Measurements from ENCODE around the gene CERS5.

The CERS5 gene

DNA sequence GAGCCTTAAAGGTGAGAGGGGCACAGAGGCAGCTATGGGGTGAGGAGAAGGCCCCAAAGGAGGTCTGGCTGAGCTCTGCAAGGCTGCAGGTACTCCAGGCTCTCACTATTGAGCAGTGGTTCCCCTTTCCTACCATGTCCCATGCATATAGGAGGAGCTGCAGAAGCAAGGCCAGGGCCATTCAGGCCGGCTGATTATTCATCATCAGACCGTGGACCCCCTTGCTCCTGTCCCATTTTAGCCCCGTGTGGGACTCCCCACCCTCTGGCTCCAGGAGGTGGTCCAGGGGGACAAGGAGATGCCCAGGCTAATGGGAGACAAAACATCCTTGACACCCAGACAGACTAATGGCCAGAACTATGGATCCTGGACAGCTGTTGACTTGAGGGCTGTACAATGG lies 60.3 kb downstream of the CERS5 start:
- H2AFZ ChIP-seq: no peak overlapping the region
- H3K4me3 ChIP-seq (ENCODE audit: low read depth, low read length): no peak overlapping the region
- H3K4me2 ChIP-seq (ENCODE audit: low read length): no peak overlapping the region
- peaks cover 78% of the 10 kb centered on the region for H3K4me1 ChIP-seq
- no peaks in the 10 kb centered on the region for H3K9me3 ChIP-seq (ENCODE audit: control insufficient read depth, low read length)
- TF ChIP-seq, protein P1, sequence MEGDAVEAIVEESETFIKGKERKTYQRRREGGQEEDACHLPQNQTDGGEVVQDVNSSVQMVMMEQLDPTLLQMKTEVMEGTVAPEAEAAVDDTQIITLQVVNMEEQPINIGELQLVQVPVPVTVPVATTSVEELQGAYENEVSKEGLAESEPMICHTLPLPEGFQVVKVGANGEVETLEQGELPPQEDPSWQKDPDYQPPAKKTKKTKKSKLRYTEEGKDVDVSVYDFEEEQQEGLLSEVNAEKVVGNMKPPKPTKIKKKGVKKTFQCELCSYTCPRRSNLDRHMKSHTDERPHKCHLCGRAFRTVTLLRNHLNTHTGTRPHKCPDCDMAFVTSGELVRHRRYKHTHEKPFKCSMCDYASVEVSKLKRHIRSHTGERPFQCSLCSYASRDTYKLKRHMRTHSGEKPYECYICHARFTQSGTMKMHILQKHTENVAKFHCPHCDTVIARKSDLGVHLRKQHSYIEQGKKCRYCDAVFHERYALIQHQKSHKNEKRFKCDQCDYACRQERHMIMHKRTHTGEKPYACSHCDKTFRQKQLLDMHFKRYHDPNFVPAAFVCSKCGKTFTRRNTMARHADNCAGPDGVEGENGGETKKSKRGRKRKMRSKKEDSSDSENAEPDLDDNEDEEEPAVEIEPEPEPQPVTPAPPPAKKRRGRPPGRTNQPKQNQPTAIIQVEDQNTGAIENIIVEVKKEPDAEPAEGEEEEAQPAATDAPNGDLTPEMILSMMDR (IDR thresholded peaks at IDR 0.05): no peak
- H3K27ac ChIP-seq: peak overlapping the region; percentile 99
- H3K27me3 ChIP-seq (ENCODE audit: control insufficient read depth, insufficient read depth, low read length): no peaks in the 10 kb centered on the region
- no peak overlapping the region for H3K9ac ChIP-seq
- no peaks in the 10 kb centered on the region for H3K36me3 ChIP-seq (ENCODE audit: control insufficient read depth, insufficient read depth, low read length)
- peaks cover 11% of the 10 kb centered on the region for H3K79me2 ChIP-seq

DNA sequence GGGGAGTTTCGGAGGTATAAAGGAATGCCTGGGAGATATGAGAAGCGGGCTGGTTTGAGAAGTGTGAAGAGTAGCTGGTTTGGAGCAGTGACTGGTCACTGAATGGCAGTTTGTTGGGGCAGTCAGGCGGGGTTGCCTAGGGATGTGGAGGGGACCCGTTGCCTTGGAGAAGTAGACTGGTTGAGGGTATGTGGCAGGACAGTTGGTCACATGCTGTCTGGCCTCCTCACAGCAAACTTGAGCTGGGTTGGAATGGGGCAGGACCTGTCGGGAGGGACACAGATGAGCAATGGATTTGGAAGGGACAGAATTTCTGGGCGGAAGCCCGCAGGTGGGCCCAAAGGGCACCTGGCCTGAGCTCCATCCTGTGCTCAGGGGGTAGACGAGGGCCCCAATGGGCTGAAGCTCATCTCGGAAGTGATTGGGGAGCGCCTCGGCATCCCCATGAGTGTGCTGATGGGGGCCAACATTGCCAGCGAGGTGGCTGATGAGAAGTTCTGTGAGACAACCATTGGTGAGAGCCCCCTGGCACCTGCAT lies 61.2 kb downstream of the CERS5 start:
- no peaks in the 10 kb centered on the region for H3K27me3 ChIP-seq (ENCODE audit: control insufficient read depth, insufficient read depth, low read length)
- peaks cover 11% of the 10 kb centered on the region for H3K79me2 ChIP-seq
- no peak overlapping the region for H2AFZ ChIP-seq
- TF ChIP-seq, protein P1 (IDR thresholded peaks at IDR 0.05): no peak
- H3K9me3 ChIP-seq (ENCODE audit: control insufficient read depth, low read length): no peaks in the 10 kb centered on the region
- H3K36me3 ChIP-seq (ENCODE audit: control insufficient read depth, insufficient read depth, low read length): no peaks in the 10 kb centered on the region
- no peak overlapping the region for H3K27ac ChIP-seq
- H3K4me1 ChIP-seq: peaks cover 79% of the 10 kb centered on the region
- no peak overlapping the region for H3K4me3 ChIP-seq (ENCODE audit: low read depth, low read length)
- H3K4me2 ChIP-seq (ENCODE audit: low read length): no peak overlapping the region
- no peak overlapping the region for H3K9ac ChIP-seq

DNA sequence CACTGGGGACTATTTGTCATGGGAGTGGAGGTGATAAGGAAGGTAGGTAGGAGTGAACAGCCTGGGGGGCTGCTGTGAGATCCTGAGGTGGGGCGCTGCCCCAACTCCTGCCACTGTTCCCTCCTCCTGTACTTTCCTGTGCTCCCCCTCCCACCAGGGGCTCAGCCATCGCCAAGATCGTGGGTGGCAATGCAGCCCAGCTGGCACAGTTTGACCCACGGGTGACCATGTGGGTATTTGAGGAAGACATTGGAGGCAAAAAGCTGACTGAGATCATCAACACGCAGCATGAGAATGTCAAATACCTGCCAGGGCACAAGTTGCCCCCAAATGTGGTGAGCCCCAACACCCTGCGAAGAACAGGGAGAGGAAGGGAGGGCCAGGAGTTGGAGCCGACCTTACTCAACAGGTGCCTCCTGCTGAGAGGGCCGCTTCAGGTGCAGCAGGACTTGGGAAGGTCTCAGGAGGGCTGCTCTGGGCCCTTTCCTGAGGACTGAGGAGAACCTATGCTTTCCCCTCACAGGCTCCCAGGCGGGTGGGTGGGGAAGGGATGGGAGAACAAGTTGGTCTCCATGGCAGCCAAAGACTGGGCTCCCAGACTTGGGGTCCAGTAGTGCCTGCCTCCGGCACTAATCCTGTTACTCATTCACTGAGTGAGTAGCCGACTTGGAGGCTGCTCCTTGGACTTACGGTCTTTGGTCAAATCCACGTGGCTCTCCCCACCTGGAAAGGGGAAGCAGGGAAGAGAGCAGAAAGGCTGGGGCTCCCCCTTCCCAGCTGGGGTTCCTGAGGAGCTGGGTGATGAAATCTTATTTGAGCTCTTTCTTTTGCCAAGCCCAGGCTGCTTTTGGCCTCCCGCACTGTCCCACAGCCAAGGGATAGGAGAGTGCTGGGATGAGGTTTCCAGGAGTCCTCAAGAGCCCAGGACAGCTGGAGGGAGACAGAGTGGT lies 62.5 kb downstream of the CERS5 start:
- Histone ChIP-seq H3K27me3 (ENCODE audit: control insufficient read depth, insufficient read depth, low read length) (no peaks in the 10 kb centered on the region), H3K9me3 (ENCODE audit: control insufficient read depth, low read length) (no peaks in the 10 kb centered on the region), H3K4me3 (ENCODE audit: low read depth, low read length) (peak overlapping the region; percentile 45), H3K79me2 (peaks cover 11% of the 10 kb centered on the region), H2AFZ (no peak overlapping the region), H3K9ac (no peak overlapping the region), H3K4me2 (ENCODE audit: low read length) (peak overlapping the region; percentile 81), H3K36me3 (ENCODE audit: control insufficient read depth, insufficient read depth, low read length) (no peaks in the 10 kb centered on the region), H3K27ac (peak overlapping the region; percentile 85), H3K4me1 (peaks cover 69% of the 10 kb centered on the region)
- TF ChIP-seq, protein P1 (IDR thresholded peaks at IDR 0.05): no peak

DNA sequence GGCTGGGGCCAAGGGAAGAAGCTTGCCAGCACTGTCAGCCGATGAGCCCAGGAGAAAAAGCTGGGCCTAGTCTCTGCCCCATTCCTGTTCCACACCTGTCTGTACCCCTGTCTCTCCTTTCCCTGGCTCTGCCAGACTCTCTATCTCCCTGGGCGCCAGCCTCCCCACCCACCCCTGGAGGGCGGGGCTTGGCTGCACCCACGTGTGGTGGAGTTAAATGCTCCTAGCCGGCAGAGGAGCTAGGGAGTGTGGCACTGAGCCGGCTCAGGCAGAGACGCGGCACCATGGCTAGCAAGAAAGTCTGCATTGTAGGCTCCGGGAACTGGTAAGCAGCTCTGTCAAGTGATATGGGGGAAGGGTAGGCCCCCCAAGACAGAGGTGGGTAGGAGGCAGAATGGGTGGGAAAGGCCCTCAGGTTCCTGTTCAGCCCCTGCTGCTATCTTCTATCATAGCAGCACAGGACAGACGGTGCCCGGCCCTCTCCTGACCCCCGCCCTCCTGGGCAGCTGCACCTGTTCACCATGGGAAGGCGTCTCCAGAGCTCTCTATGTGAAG lies 63.3 kb downstream of the CERS5 start, which contains the start of gene GPD1:
TSS of gene GPD1 (plus strand) at position 242 of the 555 bp plus-strand sequence. CDS start at position 285, 43 bp downstream.
- Histone ChIP-seq H3K27ac (peak within 1 kb of the TSS; percentile 85), H3K4me1 (peaks cover 60% of the 10 kb centered on the region), H3K9ac (no peak within 1 kb of the TSS)

More for the DNA sequence above, 63.3 kb downstream of the CERS5 start, which contains the start of gene GPD1:
- Histone ChIP-seq H3K36me3 (ENCODE audit: control insufficient read depth, insufficient read depth, low read length) (no peaks in the 10 kb centered on the region), H3K4me2 (ENCODE audit: low read length) (peak within 1 kb of the TSS; percentile 81), H3K9me3 (ENCODE audit: control insufficient read depth, low read length) (no peaks in the 10 kb centered on the region), H3K4me3 (ENCODE audit: low read depth, low read length) (peak within 1 kb of the TSS; percentile 45), H3K79me2 (peaks cover 11% of the 10 kb centered on the region), H3K27me3 (ENCODE audit: control insufficient read depth, insufficient read depth, low read length) (no peaks in the 10 kb centered on the region), H2AFZ (peak within 1 kb of the TSS; percentile 66)
- TF ChIP-seq, protein P1 (IDR thresholded peaks at IDR 0.05): peak; percentile 19
